Measurements from ENCODE around the gene PSD2. TPM values are rescaled to one million over a fixed set of nuclear protein-coding genes. Genes with fewer than 3 reads are reported as not detected.

PSD2 gene
- total RNA-seq, 1 donor from 2014 or later = 0.23 TPM

GRCh38 chr5:139763280-139763929, 32.2 kb upstream of the PSD2 start:
- no peak for DNase-seq (ENCODE audit: low spot score)

- no peak for DNase-seq (ENCODE audit: low spot score)
Measured at GRCh38 chr5:139763930-139764791, 31.4 kb upstream of the PSD2 start.

GRCh38 chr5:139764886-139765408, 30.7 kb upstream of the PSD2 start:
- no peak for DNase-seq (ENCODE audit: low spot score)

- peak; percentile 61 for DNase-seq (ENCODE audit: low spot score)
Measured at GRCh38 chr5:139765409-139766217, 30.0 kb upstream of the PSD2 start.

GRCh38 chr5:139767960-139768359, 27.6 kb upstream of the PSD2 start:
- DNase-seq (ENCODE audit: low spot score) = no peak

- DNase-seq (ENCODE audit: low spot score) = no peak
Measured at GRCh38 chr5:139768807-139769465, 26.7 kb upstream of the PSD2 start.

GRCh38 chr5:139769477-139769876, 26.1 kb upstream of the PSD2 start:
- DNase-seq (ENCODE audit: low spot score) = no peak

- no peak for DNase-seq (ENCODE audit: low spot score)
Measured at GRCh38 chr5:139770722-139771121, 24.9 kb upstream of the PSD2 start.

- no peak for DNase-seq (ENCODE audit: low spot score)
Measured at GRCh38 chr5:139772089-139772791, 23.4 kb upstream of the PSD2 start.

- DNase-seq (ENCODE audit: low spot score) = no peak
Measured at GRCh38 chr5:139772927-139773690, 22.5 kb upstream of the PSD2 start.

GRCh38 chr5:139774980-139775661, 20.5 kb upstream of the PSD2 start:
- peak; percentile 64 for DNase-seq (ENCODE audit: low spot score)

GRCh38 chr5:139775872-139776271, 19.7 kb upstream of the PSD2 start:
- no peak for DNase-seq (ENCODE audit: low spot score)

- no peak for DNase-seq (ENCODE audit: low spot score)
Measured at GRCh38 chr5:139776861-139777260, 18.7 kb upstream of the PSD2 start.

GRCh38 chr5:139783436-139783965, 12.1 kb upstream of the PSD2 start:
- DNase-seq (ENCODE audit: low spot score) = no peak

- no peak for DNase-seq (ENCODE audit: low spot score)
Measured at GRCh38 chr5:139784488-139784887, 11.1 kb upstream of the PSD2 start.

- DNase-seq (ENCODE audit: low spot score) = no peak
Measured at GRCh38 chr5:139787257-139787567, 8.4 kb upstream of the PSD2 start.

- DNase-seq (ENCODE audit: low spot score) = peak; percentile 89
Measured at GRCh38 chr5:139787568-139788293, 7.9 kb upstream of the PSD2 start.

- DNase-seq (ENCODE audit: low spot score) = no peak
Measured at GRCh38 chr5:139788294-139788910, 7.2 kb upstream of the PSD2 start.
